Transverse colon (tissue), 4 donors: ENCODE results near the gene CCDC9B.

Experiments
- CTCF ChIP-seq, 5 experiments: fragments of 200-600 bp in 3 of 5; fragments of 450-650 bp in 2 of 5; sonication (generic) in 3 of 5; IDR thresholded peaks; 1 replicate in 2 of 5; 2 replicates in 3 of 5; pipeline ENCODE4 v1.5.1; 2016 to 2017; ENCODE audit warnings: antibody characterized with exemption in 5 of 5, inconsistent platforms in 3 of 5, mild to moderate bottlenecking in 2 of 5, moderate library complexity in 1 of 5
- EP300 ChIP-seq: sonication (generic); formaldehyde crosslinking; IDR thresholded peaks from one replicate; pipeline ENCODE4 v1.6.1; 2017; ENCODE audit warnings: antibody characterized with exemption, low read depth
- POLR2A ChIP-seq: fragments of 450-650 bp; IDR thresholded peaks from one replicate; pipeline ENCODE4 v1.6.1; 2016; ENCODE audit warnings: antibody characterized with exemption, mild to moderate bottlenecking, moderate library complexity
- POLR2AphosphoS5 ChIP-seq, 3 donors: sonication (generic); formaldehyde crosslinking; IDR thresholded peaks; one replicate each; pipeline ENCODE4 v1.6.1; 2016; ENCODE audit warnings: antibody characterized with exemption in 3 of 3

DNA sequence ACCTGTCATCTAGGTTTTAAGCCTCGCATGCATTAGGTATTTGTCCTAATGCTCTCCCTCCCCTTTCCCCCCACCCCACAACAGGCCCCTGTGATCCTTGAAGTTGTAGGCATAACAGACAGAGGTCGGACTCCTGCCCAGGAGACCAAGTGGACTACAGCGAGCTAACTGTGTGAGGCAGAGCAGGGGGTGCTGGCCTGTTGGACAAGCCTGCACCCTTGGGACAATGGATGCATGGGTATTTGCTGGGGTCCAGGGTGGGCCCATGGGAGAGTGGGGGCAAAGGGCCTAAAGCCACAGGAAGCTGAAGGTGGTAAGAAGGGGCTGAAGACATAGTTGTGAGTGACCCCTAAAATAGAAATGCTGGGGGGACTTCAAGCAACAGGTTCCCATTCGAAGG is 35.5 kb downstream of the CCDC9B start:
- no peak for TF ChIP-seq CTCF (IDR thresholded peaks at IDR 0.05)
- TF ChIP-seq POLR2A, result no peak
- no peak for TF ChIP-seq EP300
- TF ChIP-seq POLR2AphosphoS5 (IDR thresholded peaks at IDR 0.05), result no peak
